HG03196 (cell line): ENCODE results near the gene NEK2.

Experiments used
- ATAC-seq: cut with Tn5 transposase; IDR thresholded peaks from one replicate; pipeline ENCODE4 v1.9.1; 2021; ENCODE audit not compliant: unreplicated experiment

The NEK2 gene

GRCh38 chr1:211613108-211613947, 62.1 kb downstream of the NEK2 start:
- no peak for ATAC-seq

GRCh38 chr1:211612786-211613107, 62.7 kb downstream of the NEK2 start:
- ATAC-seq, result no peak
